ENCODE measurements around the gene RAP2B.
"Not testable (repeated sequence)": the region's sequence is repeated elsewhere in the genome, so short reads cannot be mapped to it uniquely, and the experiment has no call there.

Gene RAP2B

GRCh38 chr3:153161138-153161713 lies 800 bp upstream of the RAP2B start:
- peak; percentile 94 for DNase-seq

GRCh38 chr3:153162513-153163392 lies 727 bp downstream of the RAP2B start:
- peak; percentile 36 for DNase-seq

- DNase-seq = no peak
Measured at GRCh38 chr3:153163393-153163724, 1.3 kb downstream of the RAP2B start.

GRCh38 chr3:153163756-153164550 lies 1.9 kb downstream of the RAP2B start:
- DNase-seq = no peak

GRCh38 chr3:153165261-153165681 lies 3.2 kb downstream of the RAP2B start:
- peak; percentile 63 for DNase-seq

- peak; percentile 64 for DNase-seq
Measured at GRCh38 chr3:153166206-153166605, 4.2 kb downstream of the RAP2B start.

- DNase-seq = no peak
Measured at GRCh38 chr3:153166796-153167195, 4.8 kb downstream of the RAP2B start.

- DNase-seq = no peak
Measured at GRCh38 chr3:153169793-153170383, 7.9 kb downstream of the RAP2B start.

- no peak for DNase-seq
Measured at GRCh38 chr3:153171256-153171655, 9.2 kb downstream of the RAP2B start.

- no peak for DNase-seq
Measured at GRCh38 chr3:153171918-153172317, 9.9 kb downstream of the RAP2B start.

GRCh38 chr3:153172796-153173757 lies 11.1 kb downstream of the RAP2B start:
- DNase-seq = no peak

GRCh38 chr3:153173758-153174516 lies 11.9 kb downstream of the RAP2B start:
- DNase-seq = peak; percentile 44

GRCh38 chr3:153176197-153176596 lies 14.2 kb downstream of the RAP2B start:
- DNase-seq = no peak

- DNase-seq = no peak
Measured at GRCh38 chr3:153180860-153181372, 18.9 kb downstream of the RAP2B start.

GRCh38 chr3:153182501-153183293 lies 20.7 kb downstream of the RAP2B start:
- no peak for DNase-seq

GRCh38 chr3:153190923-153191322 lies 28.9 kb downstream of the RAP2B start:
- no peak for DNase-seq

GRCh38 chr3:153192327-153192726 lies 30.3 kb downstream of the RAP2B start:
- DNase-seq = no peak

GRCh38 chr3:153193786-153194476 lies 31.9 kb downstream of the RAP2B start:
- DNase-seq = not testable (repeated sequence)

- DNase-seq = no peak
Measured at GRCh38 chr3:153195349-153195879, 33.4 kb downstream of the RAP2B start.
